OCI-LY1 (cell line): ENCODE results near the gene WFS1.

ENCODE experiments used
- EZH2 ChIP-seq: fragments of 200-600 bp; sonication (generic), shearing (Covaris generic); IDR thresholded peaks from 2 replicates; pipeline ENCODE4 v1.8.0; 2017; ENCODE audit warnings: borderline replicate concordance, mixed run types, mild to moderate bottlenecking, antibody characterized with exemption, low read length, moderate library complexity, mixed read lengths
- TF ChIP-seq, protein P1 (sequence below): fragments of 200-600 bp; sonication (generic), shearing (Covaris generic); IDR thresholded peaks from 2 replicates; pipeline ENCODE4 v1.5.1; 2017; ENCODE audit warnings: mild to moderate bottlenecking, antibody characterized with exemption, low read length, moderate library complexity, mixed read lengths

DNA sequence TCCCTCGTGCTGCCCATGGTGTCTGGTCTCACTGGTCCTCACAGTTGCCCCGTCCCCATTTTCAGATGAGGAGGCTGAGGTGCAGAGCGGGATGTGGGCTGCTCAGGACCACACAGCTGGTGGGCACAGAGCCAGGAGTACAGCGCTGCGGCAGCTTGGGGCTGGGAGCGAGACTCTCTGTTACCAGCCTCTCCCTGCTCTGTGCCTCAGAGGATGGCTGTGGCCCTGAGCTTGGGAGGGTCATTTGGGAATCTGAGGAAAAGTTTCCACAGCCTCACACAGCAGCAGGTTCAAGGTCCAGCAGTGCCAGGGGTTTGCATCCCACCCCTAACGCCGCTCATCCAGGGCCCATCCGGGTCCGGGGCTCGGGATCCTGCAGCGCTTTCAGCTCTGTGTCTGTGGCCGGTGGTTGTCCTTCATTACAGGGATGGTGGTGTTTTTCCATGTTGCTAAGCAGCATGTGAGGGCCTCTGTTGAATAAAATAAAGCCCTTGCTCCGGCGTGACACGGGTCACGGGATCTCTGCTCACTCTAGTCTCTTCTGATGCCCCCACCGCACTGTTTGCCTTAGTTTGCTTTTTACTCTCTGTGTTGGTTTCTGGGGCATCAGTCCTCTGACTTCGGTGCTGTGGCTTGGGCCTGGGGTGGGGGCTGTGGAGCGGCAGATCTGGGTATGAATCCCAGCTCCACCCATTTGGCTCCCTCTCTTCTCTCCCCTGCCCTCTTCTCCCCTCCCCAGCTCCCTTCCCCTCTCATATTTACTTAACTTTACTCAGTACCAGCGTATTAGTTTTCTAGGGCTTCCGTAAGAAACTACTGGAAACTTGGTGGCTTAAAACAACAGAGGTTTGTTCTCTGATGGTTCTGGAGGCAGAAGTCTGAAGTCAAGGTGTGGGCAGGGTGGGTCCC lies 6.5 kb downstream of the WFS1 start:
- TF ChIP-seq, protein P1, sequence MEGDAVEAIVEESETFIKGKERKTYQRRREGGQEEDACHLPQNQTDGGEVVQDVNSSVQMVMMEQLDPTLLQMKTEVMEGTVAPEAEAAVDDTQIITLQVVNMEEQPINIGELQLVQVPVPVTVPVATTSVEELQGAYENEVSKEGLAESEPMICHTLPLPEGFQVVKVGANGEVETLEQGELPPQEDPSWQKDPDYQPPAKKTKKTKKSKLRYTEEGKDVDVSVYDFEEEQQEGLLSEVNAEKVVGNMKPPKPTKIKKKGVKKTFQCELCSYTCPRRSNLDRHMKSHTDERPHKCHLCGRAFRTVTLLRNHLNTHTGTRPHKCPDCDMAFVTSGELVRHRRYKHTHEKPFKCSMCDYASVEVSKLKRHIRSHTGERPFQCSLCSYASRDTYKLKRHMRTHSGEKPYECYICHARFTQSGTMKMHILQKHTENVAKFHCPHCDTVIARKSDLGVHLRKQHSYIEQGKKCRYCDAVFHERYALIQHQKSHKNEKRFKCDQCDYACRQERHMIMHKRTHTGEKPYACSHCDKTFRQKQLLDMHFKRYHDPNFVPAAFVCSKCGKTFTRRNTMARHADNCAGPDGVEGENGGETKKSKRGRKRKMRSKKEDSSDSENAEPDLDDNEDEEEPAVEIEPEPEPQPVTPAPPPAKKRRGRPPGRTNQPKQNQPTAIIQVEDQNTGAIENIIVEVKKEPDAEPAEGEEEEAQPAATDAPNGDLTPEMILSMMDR = no peak
- TF ChIP-seq EZH2 = no peak
